Uterus (tissue), 2 donors: ENCODE results near the gene C1S.

ENCODE experiments used
- POLR2A ChIP-seq, 2 donors: fragments of 450-650 bp; IDR thresholded peaks; one replicate each; pipeline ENCODE4 v1.6.1; 2016; ENCODE audit warnings: antibody characterized with exemption in 2 of 2, mild to moderate bottlenecking in 1 of 2, moderate library complexity in 1 of 2
- TF ChIP-seq, protein P1 (sequence below), 4 experiments: fragments of 200-600 bp in 2 of 4; fragments of 450-650 bp in 2 of 4; sonication (generic) in 2 of 4; IDR thresholded peaks; one replicate each; pipeline ENCODE4 v1.5.1; 2016 to 2019; ENCODE audit warnings: antibody characterized with exemption in 4 of 4, mild to moderate bottlenecking in 2 of 4, moderate library complexity in 1 of 4

DNA sequence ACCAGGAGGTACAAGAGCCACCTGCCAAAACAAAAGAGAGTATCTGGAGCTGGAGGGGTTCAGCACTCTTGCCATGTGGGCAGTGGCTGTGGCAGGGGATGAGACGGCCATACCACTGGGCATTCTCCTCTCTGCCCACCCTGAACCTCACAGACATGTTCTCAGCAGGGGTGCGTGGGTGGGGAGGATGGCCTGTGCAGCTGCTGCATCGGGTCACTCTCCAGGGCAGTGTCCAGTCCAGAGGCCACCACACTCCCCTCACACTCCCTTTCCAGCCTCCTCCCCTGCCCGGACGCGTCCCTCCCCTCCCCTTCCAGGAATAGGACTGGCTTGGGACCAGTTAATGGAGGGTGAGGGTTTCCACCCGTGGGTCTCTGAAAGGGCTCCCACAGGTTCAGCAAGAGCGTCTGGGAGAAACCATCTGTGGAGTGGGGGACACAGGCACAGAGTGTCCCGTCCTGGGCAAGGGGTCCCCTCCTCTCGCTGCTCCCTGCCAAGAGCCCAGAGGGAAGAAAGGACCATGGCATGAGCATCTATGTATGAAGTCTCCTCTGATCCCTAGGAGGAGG is 31.2 kb downstream of the C1S start:
- TF ChIP-seq, protein P1, sequence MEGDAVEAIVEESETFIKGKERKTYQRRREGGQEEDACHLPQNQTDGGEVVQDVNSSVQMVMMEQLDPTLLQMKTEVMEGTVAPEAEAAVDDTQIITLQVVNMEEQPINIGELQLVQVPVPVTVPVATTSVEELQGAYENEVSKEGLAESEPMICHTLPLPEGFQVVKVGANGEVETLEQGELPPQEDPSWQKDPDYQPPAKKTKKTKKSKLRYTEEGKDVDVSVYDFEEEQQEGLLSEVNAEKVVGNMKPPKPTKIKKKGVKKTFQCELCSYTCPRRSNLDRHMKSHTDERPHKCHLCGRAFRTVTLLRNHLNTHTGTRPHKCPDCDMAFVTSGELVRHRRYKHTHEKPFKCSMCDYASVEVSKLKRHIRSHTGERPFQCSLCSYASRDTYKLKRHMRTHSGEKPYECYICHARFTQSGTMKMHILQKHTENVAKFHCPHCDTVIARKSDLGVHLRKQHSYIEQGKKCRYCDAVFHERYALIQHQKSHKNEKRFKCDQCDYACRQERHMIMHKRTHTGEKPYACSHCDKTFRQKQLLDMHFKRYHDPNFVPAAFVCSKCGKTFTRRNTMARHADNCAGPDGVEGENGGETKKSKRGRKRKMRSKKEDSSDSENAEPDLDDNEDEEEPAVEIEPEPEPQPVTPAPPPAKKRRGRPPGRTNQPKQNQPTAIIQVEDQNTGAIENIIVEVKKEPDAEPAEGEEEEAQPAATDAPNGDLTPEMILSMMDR (IDR thresholded peaks at IDR 0.05) = no peak
- no peak for TF ChIP-seq POLR2A (IDR thresholded peaks at IDR 0.05)
